Progenitor cell of endocrine pancreas (in vitro differentiated cells): ENCODE data around the gene MYH13. TPM values are rescaled to one million over a fixed set of nuclear protein-coding genes. Genes with fewer than 3 reads are reported as not detected.

Experiments
- DNase-seq: peaks from one replicate; pipeline ENCODE4 v3.0.0; 2021; ENCODE audit warnings: low spot score; ENCODE audit not compliant: unreplicated experiment
- H3K27ac Mint-ChIP-seq: 2 replicates; pipeline ENCODE4 v1.8.0; 2021; ENCODE audit warnings: mild to moderate bottlenecking, moderate library complexity, mixed read lengths
- H3K27me3 Mint-ChIP-seq: 2 replicates; pipeline ENCODE4 v1.8.0; 2021; ENCODE audit warnings: mixed read lengths
- H3K36me3 Mint-ChIP-seq: 2 replicates; pipeline ENCODE4 v1.8.0; 2022; ENCODE audit warnings: mixed read lengths; ENCODE audit not compliant: insufficient read depth
- H3K4me1 Mint-ChIP-seq: 2 replicates; pipeline ENCODE4 v1.8.0; 2021; ENCODE audit warnings: low read depth, mixed read lengths
- H3K4me3 Mint-ChIP-seq: 2 replicates; pipeline ENCODE4 v1.8.0; 2021; ENCODE audit warnings: low read depth, mild to moderate bottlenecking, moderate library complexity, mixed read lengths
- H3K9me3 Mint-ChIP-seq: 2 replicates; pipeline ENCODE4 v1.8.0; 2021; ENCODE audit warnings: low read depth, mixed read lengths
- long read RNA-seq: library from polyadenylated mRNA; unstranded; transcript quantifications from one replicate; pipeline ENCODE4 v2.0.0, GENCODE V29; 2020
- total RNA-seq: library from RNA; stranded (reverse); gene quantifications from 2 replicates; pipeline ENCODE4 v1.2.1, GENCODE V29; 2021
- TF ChIP-seq, protein P1 (sequence below): fragments of 200-600 bp; sonication (generic); IDR thresholded peaks from one replicate; pipeline ENCODE4 v1.5.0; 2021; ENCODE audit warnings: antibody characterized with exemption, mild to moderate bottlenecking; ENCODE audit not compliant: unreplicated experiment

MYH13 gene
- not detected in 2 replicates for total RNA-seq
- long read RNA-seq: 0 reads

GRCh38 chr17:10372906-10373305 is at the start of gene MYH13:
TSS of gene MYH13 (minus strand) at chr17:10373006. CDS start at chr17:10364530, 8,476 bp downstream.
- no peaks in the 10 kb centered on the region for H3K9me3 Mint-ChIP-seq
- no peak within 1 kb of the TSS for H3K4me3 Mint-ChIP-seq
- H3K36me3 Mint-ChIP-seq: no peaks in the 10 kb centered on the region
- H3K27me3 Mint-ChIP-seq: peaks cover 52% of the 10 kb centered on the region
- no peak for DNase-seq
- no peak within 1 kb of the TSS for H3K27ac Mint-ChIP-seq
- TF ChIP-seq, protein P1, sequence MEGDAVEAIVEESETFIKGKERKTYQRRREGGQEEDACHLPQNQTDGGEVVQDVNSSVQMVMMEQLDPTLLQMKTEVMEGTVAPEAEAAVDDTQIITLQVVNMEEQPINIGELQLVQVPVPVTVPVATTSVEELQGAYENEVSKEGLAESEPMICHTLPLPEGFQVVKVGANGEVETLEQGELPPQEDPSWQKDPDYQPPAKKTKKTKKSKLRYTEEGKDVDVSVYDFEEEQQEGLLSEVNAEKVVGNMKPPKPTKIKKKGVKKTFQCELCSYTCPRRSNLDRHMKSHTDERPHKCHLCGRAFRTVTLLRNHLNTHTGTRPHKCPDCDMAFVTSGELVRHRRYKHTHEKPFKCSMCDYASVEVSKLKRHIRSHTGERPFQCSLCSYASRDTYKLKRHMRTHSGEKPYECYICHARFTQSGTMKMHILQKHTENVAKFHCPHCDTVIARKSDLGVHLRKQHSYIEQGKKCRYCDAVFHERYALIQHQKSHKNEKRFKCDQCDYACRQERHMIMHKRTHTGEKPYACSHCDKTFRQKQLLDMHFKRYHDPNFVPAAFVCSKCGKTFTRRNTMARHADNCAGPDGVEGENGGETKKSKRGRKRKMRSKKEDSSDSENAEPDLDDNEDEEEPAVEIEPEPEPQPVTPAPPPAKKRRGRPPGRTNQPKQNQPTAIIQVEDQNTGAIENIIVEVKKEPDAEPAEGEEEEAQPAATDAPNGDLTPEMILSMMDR: no peak
- H3K4me1 Mint-ChIP-seq: no peaks in the 10 kb centered on the region

DNA sequence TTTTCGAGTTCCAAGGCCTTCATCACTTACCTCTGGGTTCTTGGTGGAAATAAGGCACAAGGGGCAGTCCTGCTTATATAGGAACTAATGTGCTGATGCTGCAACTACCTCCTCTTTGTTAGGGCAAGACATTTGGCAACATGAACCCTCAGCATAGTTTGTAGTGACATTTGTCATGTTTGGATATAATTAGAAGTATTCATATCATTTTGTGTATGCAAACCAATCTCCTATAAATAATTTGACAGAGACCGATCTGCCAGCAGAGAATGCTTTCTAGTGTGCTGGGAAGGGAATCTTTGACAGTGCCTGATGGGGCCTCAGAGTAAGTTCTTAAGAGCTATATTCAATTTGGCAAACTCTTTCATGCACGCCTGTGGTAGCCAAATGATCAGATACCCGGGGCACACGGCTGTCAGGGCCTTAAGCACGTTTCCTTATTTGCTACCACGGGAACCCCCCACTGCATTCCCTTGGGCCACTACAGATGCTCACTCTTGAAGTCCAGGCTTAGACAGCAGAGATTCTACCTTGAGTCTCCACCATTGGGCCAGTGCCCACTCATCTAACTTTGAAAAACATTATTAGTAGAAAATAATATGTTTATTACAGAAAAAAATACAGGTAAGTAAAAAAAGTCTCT is 49.2 kb upstream of the MYH13 start, which contains the start of gene MYH8:
TSS of gene MYH8 (minus strand) at position 51 of the 643 bp plus-strand sequence. CDS start 1,723 bp downstream, outside the sequence.
- Mint-ChIP-seq H3K9me3 (no peaks in the 10 kb centered on the region), H3K36me3 (no peaks in the 10 kb centered on the region), H3K27ac (no peak within 1 kb of the TSS), H3K27me3 (peaks cover 5% of the 10 kb centered on the region), H3K4me1 (no peaks in the 10 kb centered on the region), H3K4me3 (no peak within 1 kb of the TSS)
- DNase-seq: no peak
- TF ChIP-seq, protein P1: no peak

DNA sequence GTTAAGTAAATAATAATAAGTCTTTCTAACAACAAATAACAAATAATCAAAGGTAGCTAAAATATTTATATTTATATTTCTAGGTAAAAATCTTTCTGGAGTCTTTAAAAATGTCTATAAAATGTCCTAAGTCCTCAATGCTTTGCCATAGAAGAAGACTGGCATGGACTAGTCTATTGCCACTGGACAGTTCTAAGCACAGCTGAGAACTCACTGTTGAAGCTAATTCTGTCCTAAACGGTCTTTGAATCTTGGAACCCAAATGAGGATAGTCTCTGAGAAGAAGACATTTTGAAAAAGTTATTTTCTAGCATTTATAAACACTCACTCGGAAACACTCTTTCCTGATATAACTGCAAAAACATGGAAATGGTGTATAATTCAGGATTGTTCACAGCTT is 48.4 kb upstream of the MYH13 start:
- H3K4me3 Mint-ChIP-seq: no peak overlapping the region
- no peaks in the 10 kb centered on the region for H3K4me1 Mint-ChIP-seq
- no peak for DNase-seq
- H3K9me3 Mint-ChIP-seq: no peaks in the 10 kb centered on the region
- no peak overlapping the region for H3K27ac Mint-ChIP-seq
- H3K27me3 Mint-ChIP-seq: peaks cover 5% of the 10 kb centered on the region
- H3K36me3 Mint-ChIP-seq: no peaks in the 10 kb centered on the region
- TF ChIP-seq, protein P1: no peak

GRCh38 chr17:10420811-10421210 is 48.0 kb upstream of the MYH13 start:
- no peak overlapping the region for H3K4me3 Mint-ChIP-seq
- no peaks in the 10 kb centered on the region for H3K36me3 Mint-ChIP-seq
- H3K4me1 Mint-ChIP-seq: no peaks in the 10 kb centered on the region
- TF ChIP-seq, protein P1: no peak
- no peak for DNase-seq
- no peak overlapping the region for H3K27ac Mint-ChIP-seq
- no peaks in the 10 kb centered on the region for H3K9me3 Mint-ChIP-seq
- peaks cover 9% of the 10 kb centered on the region for H3K27me3 Mint-ChIP-seq

DNA sequence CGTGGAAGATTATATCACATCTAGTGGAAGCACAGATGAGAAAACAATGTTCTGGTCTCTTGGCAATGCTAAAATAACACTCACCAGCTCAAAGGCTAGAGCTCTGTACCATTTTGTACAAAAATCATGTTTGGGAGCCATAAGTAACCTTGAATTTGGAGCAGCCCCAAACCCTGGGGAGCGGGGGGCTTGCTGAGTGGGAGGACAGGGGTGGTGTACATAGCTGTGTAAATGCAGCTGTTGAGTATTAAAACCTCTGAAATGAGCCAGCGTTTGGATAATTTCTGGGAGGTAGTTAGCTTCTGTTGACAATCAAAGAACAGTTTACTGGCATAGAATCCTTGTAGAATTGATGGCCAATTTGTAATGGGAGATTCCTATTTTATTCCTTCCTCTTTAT is 44.6 kb upstream of the MYH13 start:
- Mint-ChIP-seq H3K27me3 (peaks cover 17% of the 10 kb centered on the region), H3K4me3 (no peak overlapping the region), H3K27ac (peak overlapping the region; percentile 47), H3K9me3 (no peaks in the 10 kb centered on the region), H3K36me3 (no peaks in the 10 kb centered on the region), H3K4me1 (no peaks in the 10 kb centered on the region)
- DNase-seq: no peak
- TF ChIP-seq, protein P1: no peak
